Measurements from ENCODE around the gene AGXT2.
"Not testable (repeated sequence)": the region's sequence is repeated elsewhere in the genome, so short reads cannot be mapped to it uniquely, and the experiment has no call there.

The AGXT2 gene

DNA sequence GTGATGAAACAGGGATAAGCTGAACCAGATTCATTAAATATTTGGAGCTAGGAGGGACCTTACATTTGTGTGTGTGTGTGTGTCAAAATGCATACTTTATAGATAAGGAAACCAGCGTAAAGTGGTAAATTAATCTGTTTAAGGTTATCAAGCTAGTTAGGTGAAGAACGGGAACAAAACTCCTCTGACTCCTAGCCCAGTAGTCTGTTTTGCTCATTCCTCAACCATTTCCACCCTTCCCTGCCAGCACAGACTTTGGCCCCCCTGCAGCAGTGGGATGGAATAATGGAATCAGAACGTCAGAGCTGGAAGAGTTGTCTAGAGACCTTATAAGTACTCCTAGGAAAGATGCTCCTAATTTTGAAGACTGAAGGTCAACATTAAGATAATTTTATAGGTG lies 6.5 kb downstream of the AGXT2 start:
- Mint-ChIP-seq H3K27ac (no peak overlapping the region), H3K4me1 (no peaks in the 10 kb centered on the region), H3K9me3 (no peaks in the 10 kb centered on the region), H3K27me3 (ENCODE audit: low read depth) (no peaks in the 10 kb centered on the region), H3K4me3 (no peak overlapping the region), H3K36me3 (ENCODE audit: low read depth) (no peaks in the 10 kb centered on the region)
- TF ChIP-seq, protein P1, sequence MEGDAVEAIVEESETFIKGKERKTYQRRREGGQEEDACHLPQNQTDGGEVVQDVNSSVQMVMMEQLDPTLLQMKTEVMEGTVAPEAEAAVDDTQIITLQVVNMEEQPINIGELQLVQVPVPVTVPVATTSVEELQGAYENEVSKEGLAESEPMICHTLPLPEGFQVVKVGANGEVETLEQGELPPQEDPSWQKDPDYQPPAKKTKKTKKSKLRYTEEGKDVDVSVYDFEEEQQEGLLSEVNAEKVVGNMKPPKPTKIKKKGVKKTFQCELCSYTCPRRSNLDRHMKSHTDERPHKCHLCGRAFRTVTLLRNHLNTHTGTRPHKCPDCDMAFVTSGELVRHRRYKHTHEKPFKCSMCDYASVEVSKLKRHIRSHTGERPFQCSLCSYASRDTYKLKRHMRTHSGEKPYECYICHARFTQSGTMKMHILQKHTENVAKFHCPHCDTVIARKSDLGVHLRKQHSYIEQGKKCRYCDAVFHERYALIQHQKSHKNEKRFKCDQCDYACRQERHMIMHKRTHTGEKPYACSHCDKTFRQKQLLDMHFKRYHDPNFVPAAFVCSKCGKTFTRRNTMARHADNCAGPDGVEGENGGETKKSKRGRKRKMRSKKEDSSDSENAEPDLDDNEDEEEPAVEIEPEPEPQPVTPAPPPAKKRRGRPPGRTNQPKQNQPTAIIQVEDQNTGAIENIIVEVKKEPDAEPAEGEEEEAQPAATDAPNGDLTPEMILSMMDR (IDR thresholded peaks at IDR 0.05; ENCODE audit: unreplicated experiment in 3 of 3), result no peak

- H3K9me3 Mint-ChIP-seq, result no peaks in the 10 kb centered on the region
- no peaks in the 10 kb centered on the region for H3K27me3 Mint-ChIP-seq (ENCODE audit: low read depth)
- no peaks in the 10 kb centered on the region for H3K36me3 Mint-ChIP-seq (ENCODE audit: low read depth)
- H3K4me1 Mint-ChIP-seq, result no peaks in the 10 kb centered on the region
- TF ChIP-seq, protein P1 (IDR thresholded peaks at IDR 0.05; ENCODE audit: unreplicated experiment in 3 of 3), result no peak
- H3K27ac Mint-ChIP-seq, result no peak overlapping the region
- H3K4me3 Mint-ChIP-seq, result no peak overlapping the region
These were observed 8.9 kb downstream of the AGXT2 start for GRCh38 chr5:35038891-35039290.

- no peak overlapping the region for H3K27ac Mint-ChIP-seq
- H3K9me3 Mint-ChIP-seq, result no peaks in the 10 kb centered on the region
- TF ChIP-seq, protein P1 (IDR thresholded peaks at IDR 0.05; ENCODE audit: unreplicated experiment in 3 of 3), result no peak
These were observed 11.2 kb downstream of the AGXT2 start for GRCh38 chr5:35036536-35036935.

GRCh38 chr5:35035929-35036328 lies 11.8 kb downstream of the AGXT2 start:
- H3K27me3 Mint-ChIP-seq (ENCODE audit: low read depth); H3K4me1 Mint-ChIP-seq; H3K9me3 Mint-ChIP-seq; H3K27ac Mint-ChIP-seq; H3K36me3 Mint-ChIP-seq (ENCODE audit: low read depth); H3K4me3 Mint-ChIP-seq: not testable (repeated sequence)

More at GRCh38 chr5:35036536-35036935, 11.2 kb downstream of the AGXT2 start:
- Mint-ChIP-seq H3K4me3 (no peak overlapping the region), H3K27me3 (ENCODE audit: low read depth) (no peaks in the 10 kb centered on the region), H3K36me3 (ENCODE audit: low read depth) (no peaks in the 10 kb centered on the region), H3K4me1 (no peaks in the 10 kb centered on the region)

DNA sequence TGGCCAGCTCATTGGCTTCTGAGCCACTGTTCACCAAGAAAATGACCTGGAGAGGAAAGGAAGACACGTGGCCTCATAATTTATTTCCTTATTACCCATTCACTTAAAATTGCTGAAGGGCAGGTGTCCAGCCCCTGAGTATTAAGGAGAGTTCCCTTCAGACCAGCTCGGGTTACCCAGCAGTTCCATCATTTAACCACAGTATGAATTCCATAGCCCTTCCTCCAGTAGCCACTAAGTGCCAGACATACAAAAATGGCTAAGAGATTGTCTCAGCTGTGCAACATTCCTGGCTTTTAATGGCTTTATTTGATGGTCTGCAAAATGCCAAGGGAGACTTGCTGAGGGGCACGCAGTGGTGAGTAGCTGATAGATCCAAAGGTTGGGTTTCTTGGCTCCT lies 12.5 kb downstream of the AGXT2 start:
- Mint-ChIP-seq H3K4me1 (peaks cover 5% of the 10 kb centered on the region), H3K9me3 (no peaks in the 10 kb centered on the region), H3K4me3 (no peak overlapping the region), H3K36me3 (ENCODE audit: low read depth) (no peaks in the 10 kb centered on the region), H3K27ac (no peak overlapping the region), H3K27me3 (ENCODE audit: low read depth) (no peaks in the 10 kb centered on the region)
- TF ChIP-seq, protein P1 (IDR thresholded peaks at IDR 0.05; ENCODE audit: unreplicated experiment in 3 of 3), result no peak

DNA sequence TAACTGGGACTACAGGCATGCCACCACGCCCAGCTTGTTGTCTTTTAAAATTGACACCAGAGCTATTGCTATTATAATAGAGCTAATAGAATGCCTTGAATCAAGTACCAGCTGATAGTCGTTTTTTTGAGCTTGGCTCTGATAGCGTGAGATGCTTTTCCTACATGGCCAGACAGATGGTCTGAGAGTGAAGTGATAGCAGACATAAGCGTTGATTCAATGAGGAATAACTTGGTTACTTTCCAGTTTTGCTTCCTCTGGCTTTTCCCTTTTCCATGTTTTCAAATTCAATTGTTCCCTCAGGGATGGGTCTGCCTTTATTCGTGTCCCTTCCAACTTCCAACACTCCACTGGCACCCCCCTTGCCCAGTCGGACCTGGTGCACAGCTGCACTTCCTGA lies 15.4 kb downstream of the AGXT2 start:
- Mint-ChIP-seq H3K36me3 (ENCODE audit: low read depth) (no peaks in the 10 kb centered on the region), H3K9me3 (no peaks in the 10 kb centered on the region), H3K27ac (no peak overlapping the region), H3K4me3 (no peak overlapping the region), H3K27me3 (ENCODE audit: low read depth) (peaks cover 3% of the 10 kb centered on the region), H3K4me1 (peaks cover 13% of the 10 kb centered on the region)
- TF ChIP-seq, protein P1 (IDR thresholded peaks at IDR 0.05; ENCODE audit: unreplicated experiment in 3 of 3), result no peak
